Heart left ventricle (tissue), 16 donors: ENCODE results near the gene B4GALNT4. TPM values are rescaled to one million over a fixed set of nuclear protein-coding genes. Genes with fewer than 3 reads are reported as not detected.

Experiments
- ATAC-seq, 4 donors: fragments of 200-7000 bp; cut with Tn5 transposase; one replicate each; pipeline ENCODE4 v1.9.1; 2020 to 2022; ENCODE audit warnings: moderate library complexity in 4 of 4, mild to moderate bottlenecking in 3 of 4, moderate number of reproducible peaks in 1 of 4
- DNase-seq, 5 donors: peaks; one replicate each; pipeline ENCODE4 v3.0.0-alpha.2; 2020
- H3K27ac ChIP-seq, 12 donors: fragments of 200-600 bp; sonication (generic) in 4 of 12; one replicate each; pipeline versions ENCODE4 v1.5.0 to v1.8.0; 2016 to 2022; ENCODE audit warnings: mild to moderate bottlenecking in 2 of 12
- H3K27me3 ChIP-seq, 9 donors: fragments of 200-600 bp; sonication (generic) in 2 of 9; one replicate each; pipeline versions ENCODE4 v1.5.1 to v1.8.0; 2016 to 2022; ENCODE audit warnings: mild to moderate bottlenecking in 3 of 9
- H3K36me3 ChIP-seq, 9 donors: fragments of 200-600 bp; sonication (generic) in 2 of 9; one replicate each; pipeline versions ENCODE4 v1.5.0 to v1.8.0; 2018 to 2022; ENCODE audit warnings: mild to moderate bottlenecking in 2 of 9
- H3K4me1 ChIP-seq, 12 donors: fragments of 200-600 bp; sonication (generic) in 4 of 12; one replicate each; pipeline versions ENCODE4 v1.5.0 to v1.8.0; 2016 to 2022; ENCODE audit warnings: mild to moderate bottlenecking in 3 of 12
- H3K4me3 ChIP-seq, 12 donors: fragments of 200-600 bp; sonication (generic) in 4 of 12; one replicate each; pipeline versions ENCODE4 v1.5.0 to v1.8.0; 2017 to 2022; ENCODE audit warnings: mild to moderate bottlenecking in 9 of 12, moderate library complexity in 4 of 12
- H3K9me3 ChIP-seq, 12 donors: fragments of 200-600 bp; sonication (generic) in 4 of 12; one replicate each; pipeline versions ENCODE4 v1.5.0 to v1.8.0; 2016 to 2022; ENCODE audit warnings: mild to moderate bottlenecking in 1 of 12
- CTCF ChIP-seq, 12 donors: fragments of 200-600 bp; sonication (generic) in 4 of 12; IDR thresholded peaks; one replicate each; pipeline versions ENCODE4 v1.5.0 to v1.8.0; 2018 to 2022; ENCODE audit warnings: antibody characterized with exemption in 12 of 12, mild to moderate bottlenecking in 5 of 12
- POLR2A ChIP-seq, 2 donors: fragments of 450-650 bp; IDR thresholded peaks; one replicate each; pipeline ENCODE4 v1.6.1; 2017; ENCODE audit warnings: antibody characterized with exemption in 2 of 2, mild to moderate bottlenecking in 2 of 2, moderate library complexity in 2 of 2
- WGBS, 4 donors: extraction: QIAGEN DNeasy Blood & Tissue Kit in 2 of 4; methylation state at CpG; one replicate each; pipeline versions ENCODE4 v1.1.5 to v1.1.7; 2013 to 2018; 5-methylcytosine and 5-hydroxymethylcytosine counted together
- intact Hi-C, 10 donors: fragments of 100-400 bp; cut with DNase I; formaldehyde crosslinking; loops; one replicate each; pipeline versions ENCODE4 v1.11.1 to v1.14.2; 2022
- polyA plus RNA-seq, 2 donors: library from polyadenylated mRNA; stranded (reverse); fragments of 200-250 nt; gene quantifications; one replicate each; pipeline ENCODE4 v1.2.3, GENCODE V29; 2013
- total RNA-seq, 9 donors: library from RNA; depleted of rRNA in 2 of 9; stranded (reverse); fragments of >200 nt in 2 of 9; fragmentation: NEBNext Ultra II Directional in 3 of 9; extraction: Animal tissue kit (Norgen Biotek cat#: 25700) in 3 of 9; gene quantifications; one replicate each; pipeline versions ENCODE4 v1.1.0 to v1.2.4, GENCODE V29; 2016 to 2023
- donor health status: ischemic (EF 13 %, LVEDD 7.1; RV severe dilation, severe dysfunction).
- donor health status: healthy with polysubstance abuse.
- donor health status: DM: no; HTN: yes; CAD: no.
- donor health status: DM: no; HTN: no; CAD: no.
- donor health status: ischemic (EF 25% LVEDD 6.9; RV normal size, moderate dysfunction).
- donor health status: ischemic (EF 25% LVEDD 5.7; RV mildly dilated, moderate dysfunction).
- donor health status: healthy.
- donor health status: DM: yes; HTN: yes; CAD: no.
- donor health status: ischemic (EF 35%, LVEDD 5.7; RV mildly dilated, moderate dysfunction).
- donor health status: nonischemic (EF 11% LVEDD 7.7; RV severe dilation, severe dysfunction).
- donor health status: DM: yes; HTN: yes; CAD: no.
- donor health status: PGD.
- donor health status: ischemic (EF 29% LVEDD 5.4; RV normal size, mild dysfunction).
- donor health status: nonischemic (EF 23%, LVEDD 6.1; RV moderate dilation, normal function).

The B4GALNT4 gene
- total and polyA plus RNA-seq, 11 donors, result 0.28 to 1.9 (median 0.68) TPM; not detected in 2

- TF ChIP-seq POLR2A (IDR thresholded peaks at IDR 0.05), result peak in 1 of 2 donors; percentile 54
- no peak for TF ChIP-seq CTCF (IDR thresholded peaks at IDR 0.05)
- intact Hi-C loops, result loop anchor here in 4 of 10 donors (2.0 to 10.0 kb wide), 5 partner anchors 27 to 451 kb away; partner anchors contain the start of genes IFITM1 (in 1 of the 4), IFITM2 (in 1 of the 4), PIDD1 (in 1 of the 4) and RPLP2 (in 1 of the 4)
Measured at GRCh38 chr11:353179-353873, 16.0 kb upstream of the B4GALNT4 start.

GRCh38 chr11:355581-356458, 13.5 kb upstream of the B4GALNT4 start:
- peak overlapping the region in 11 of 12 donors; percentile 1 to 60 (median 48) for H3K4me3 ChIP-seq
- H3K36me3 ChIP-seq, result no peaks in the 10 kb centered on the region
- intact Hi-C loops, result loop anchor here (2.0 to 10.0 kb wide), 9 partner anchors 29 to 449 kb away; partner anchors contain the start of genes IFITM2 (in 4 of the 10), BET1L (in 2 of the 10), RIC8A (in 2 of the 10) and IFITM1 (in 1 of the 10)
- DNase-seq (peak; percentile 95 to 97 (median 97)), ATAC-seq (peak; percentile 75 to 91 (median 89))
- H3K27ac ChIP-seq, result peak overlapping the region; percentile 95 to 100 (median 99)
- 3 to 20% (median 7%) methylated on average over 16 to 76 of the region's 76 CpGs for WGBS, 4 donors
- peaks cover 0 to 7% (median 0%) of the 10 kb centered on the region in 9 donors for H3K27me3 ChIP-seq
- H3K9me3 ChIP-seq, result peaks cover 0 to 6% (median 0%) of the 10 kb centered on the region in 12 donors
- peak in 1 of 12 donors; percentile 8 for TF ChIP-seq CTCF (IDR thresholded peaks at IDR 0.05)
- TF ChIP-seq POLR2A (IDR thresholded peaks at IDR 0.05), result peak in 1 of 2 donors; percentile 70
- H3K4me1 ChIP-seq, result peaks cover 7 to 43% (median 30%) of the 10 kb centered on the region in 12 donors

More at GRCh38 chr11:353179-353873, 16.0 kb upstream of the B4GALNT4 start:
- DNase-seq (peak; percentile 87 to 94 (median 88)), ATAC-seq (peak; percentile 52 to 79 (median 60))
- 29 to 41% (median 35%) methylated on average over 16 of the region's 16 CpGs for WGBS, 4 donors
- Histone ChIP-seq H3K9me3 (no peaks in the 10 kb centered on the region), H3K4me3 (peak overlapping the region in 3 of 12 donors; percentile 1 to 9 (median 9)), H3K4me1 (peaks cover 7 to 48% (median 30%) of the 10 kb centered on the region in 12 donors), H3K36me3 (no peaks in the 10 kb centered on the region), H3K27ac (peak overlapping the region; percentile 95 to 100 (median 99)), H3K27me3 (peaks cover 0 to 5% (median 0%) of the 10 kb centered on the region in 9 donors)

- DNase-seq (no peak), ATAC-seq (no peak)
- no peak overlapping the region for H3K4me3 ChIP-seq
- peaks cover 0 to 9% (median 0%) of the 10 kb centered on the region in 9 donors for H3K27me3 ChIP-seq
- intact Hi-C loops, result loop anchor here in 8 of 10 donors (5.0 to 10.0 kb wide), 6 partner anchors 44 to 448 kb away; partner anchors contain the start of genes IFITM2 (in 4 of the 8), BET1L (in 2 of the 8), RIC8A (in 2 of the 8) and IFITM1 (in 1 of the 8)
- TF ChIP-seq CTCF (IDR thresholded peaks at IDR 0.05) (no peak), POLR2A (IDR thresholded peaks at IDR 0.05) (no peak)
- peaks cover 7 to 38% (median 30%) of the 10 kb centered on the region in 12 donors for H3K4me1 ChIP-seq
- WGBS, 4 donors, result 76 to 85% (median 80%) methylated on average over 6 of the region's 6 CpGs
- H3K36me3 ChIP-seq, result no peaks in the 10 kb centered on the region
- peaks cover 0 to 13% (median 0%) of the 10 kb centered on the region in 12 donors for H3K9me3 ChIP-seq
- no peak overlapping the region for H3K27ac ChIP-seq
Measured at GRCh38 chr11:356610-357009, 12.7 kb upstream of the B4GALNT4 start.
